Heart right ventricle (tissue), 12 donors: ENCODE measurements around the gene SERPINA4. TPM values are rescaled to one million over a fixed set of nuclear protein-coding genes. Genes with fewer than 3 reads are reported as not detected.

Experiments
- polyA plus RNA-seq, 2 donors: library from polyadenylated mRNA; stranded (reverse); fragments of 200-250 nt; gene quantifications; one replicate each; pipeline ENCODE4 v1.2.3, GENCODE V29; 2013
- total RNA-seq, 10 donors: library from RNA; stranded (reverse); fragmentation: NEBNext Ultra II Directional in 3 of 10; extraction: Animal tissue kit (Norgen Biotek cat#: 25700) in 3 of 10; gene quantifications; one replicate each; pipeline versions ENCODE4 v1.2.1 to v1.2.4, GENCODE V29; 2021 to 2023
- donor health status: ischemic (EF 13 %, LVEDD 7.1; RV severe dilation, severe dysfunction).
- donor health status: healthy with polysubstance abuse.
- donor health status: DM: no; HTN: yes; CAD: no.
- donor health status: DM: no; HTN: no; CAD: no.
- donor health status: ischemic (EF 25% LVEDD 6.9; RV normal size, moderate dysfunction).
- donor health status: ischemic (EF 25% LVEDD 5.7; RV mildly dilated, moderate dysfunction).
- donor health status: healthy.
- donor health status: nonischemic (EF 11% LVEDD 7.7; RV severe dilation, severe dysfunction).
- donor health status: DM: yes; HTN: yes; CAD: no.
- donor health status: PGD.
- donor health status: ischemic (EF 29% LVEDD 5.4; RV normal size, mild dysfunction).
- donor health status: nonischemic (EF 23%, LVEDD 6.1; RV moderate dilation, normal function).

The SERPINA4 gene
- total and polyA plus RNA-seq, 12 donors: not detected

Other genes starting within 250 kb of the SERPINA4 start
- not detected for gene SERPINA6, start 238.1 kb upstream of the SERPINA4 start, total RNA-seq
- gene SERPINA6, start 238.1 kb upstream of the SERPINA4 start, polyA plus RNA-seq: not detected
- gene SERPINA2, start 194.7 kb upstream of the SERPINA4 start, total RNA-seq: not detected
- not detected for gene SERPINA2, start 194.7 kb upstream of the SERPINA4 start, polyA plus RNA-seq
- gene SERPINA1, start 172.8 kb upstream of the SERPINA4 start, total RNA-seq: 10 to 100 TPM in 1 of 10 donors, 1 to 10 TPM in 9; 1.9 to 38.3 (median 3.8) TPM
- 1 to 10 TPM; 1.1 to 8.7 TPM for gene SERPINA1, start 172.8 kb upstream of the SERPINA4 start, polyA plus RNA-seq
- not detected for gene SERPINA11, start 108.6 kb upstream of the SERPINA4 start, total RNA-seq
- not detected for gene SERPINA11, start 108.6 kb upstream of the SERPINA4 start, polyA plus RNA-seq
- gene SERPINA9, start 85.2 kb upstream of the SERPINA4 start, total RNA-seq: not detected
- gene SERPINA9, start 85.2 kb upstream of the SERPINA4 start, polyA plus RNA-seq: not detected
- not detected for gene SERPINA12, start 52.0 kb upstream of the SERPINA4 start, total RNA-seq
- not detected for gene SERPINA12, start 52.0 kb upstream of the SERPINA4 start, polyA plus RNA-seq
- 1 to 10 TPM in 5 of 10 donors, under 1 TPM in 5; 0.28 to 3.9 (median 0.98) TPM for gene SERPINA5, start 20.0 kb downstream of the SERPINA4 start, total RNA-seq
- gene SERPINA5, start 20.0 kb downstream of the SERPINA4 start, polyA plus RNA-seq: 1 to 10 TPM; 2.0 to 4.9 TPM
- gene SERPINA3, start 50.9 kb downstream of the SERPINA4 start, total RNA-seq: 100 to 1,000 TPM in 1 of 10 donors, 10 to 100 TPM in 3, 1 to 10 TPM in 6; 1.0 to 163 (median 6.3) TPM
- gene SERPINA3, start 50.9 kb downstream of the SERPINA4 start, polyA plus RNA-seq: 100 to 1,000 TPM in 1 of 2 donors, 10 to 100 TPM in 1; 28.2 to 408 TPM
- under 1 TPM in 6 of 10 donors, not detected in 4; 0.25 to 0.54 (median 0.35) TPM for gene GSC, start 208.7 kb downstream of the SERPINA4 start, total RNA-seq
- gene GSC, start 208.7 kb downstream of the SERPINA4 start, polyA plus RNA-seq: under 1 TPM in 1 of 2 donors, not detected in 1; 0.06 TPM